SJCRH30 (cell line): ENCODE measurements around the gene MAPT. TPM values are rescaled to one million over a fixed set of nuclear protein-coding genes. Genes with fewer than 3 reads are reported as not detected.

Experiments used
- DNase-seq, 2 experiments: peaks; one replicate each; pipeline ENCODE4 v3.0.0-alpha.2; 2015 to 2020
- H3K27ac ChIP-seq: fragments of 250-450 bp; sonication (Bioruptor Pico); 2 replicates; pipeline ENCODE4 v1.5.1; 2020; ENCODE audit warnings: mild to moderate bottlenecking, moderate library complexity
- H3K27me3 ChIP-seq: fragments of 250-450 bp; sonication (Bioruptor Pico); 2 replicates; pipeline ENCODE4 v1.5.1; 2020; ENCODE audit warnings: mild to moderate bottlenecking, moderate library complexity
- H3K36me3 ChIP-seq: fragments of 250-450 bp; sonication (Bioruptor Pico); 2 replicates; pipeline ENCODE4 v1.5.1; 2020; ENCODE audit warnings: mild to moderate bottlenecking, moderate library complexity
- H3K4me1 ChIP-seq: fragments of 250-450 bp; sonication (Bioruptor Pico); 2 replicates; pipeline ENCODE4 v1.5.1; 2020; ENCODE audit warnings: mild to moderate bottlenecking, moderate library complexity
- H3K4me3 ChIP-seq: fragments of 250-450 bp; sonication (Bioruptor Pico); 2 replicates; pipeline ENCODE4 v1.5.1; 2020; ENCODE audit warnings: mild to moderate bottlenecking, moderate library complexity
- H3K9me3 ChIP-seq: fragments of 250-450 bp; sonication (Bioruptor Pico); replicated peaks from 2 replicates; pipeline ENCODE4 v1.5.1; 2020; ENCODE audit warnings: mild to moderate bottlenecking, moderate library complexity
- total RNA-seq: library from RNA; depleted of rRNA; stranded (reverse); fragments of >200 nt; shearing (Covaris generic); gene quantifications from 2 replicates; pipeline ENCODE4 v1.2.3, GENCODE V29; 2014

The MAPT gene
- total RNA-seq, 1 experiment from 2014 or later = 1.8 TPM

DNA sequence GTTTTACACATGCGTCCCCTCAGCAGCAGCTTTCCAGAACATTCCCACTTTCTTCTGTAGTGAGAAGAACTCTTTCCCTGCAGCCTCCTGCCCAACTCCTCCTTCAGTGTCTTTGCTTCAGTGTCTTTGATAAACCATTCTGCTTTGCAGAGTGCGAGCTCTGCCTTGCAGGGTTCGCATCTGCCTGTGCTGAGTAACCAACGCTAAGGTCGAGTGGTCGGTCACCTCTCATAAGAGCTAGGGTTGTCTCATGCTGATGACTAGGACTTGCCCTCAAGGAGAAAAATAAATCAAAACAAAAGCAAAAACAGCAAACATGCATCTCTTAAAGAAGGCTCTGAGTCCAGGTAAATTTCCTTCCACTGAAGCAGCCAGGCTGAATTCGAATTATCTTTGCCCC, 22.7 kb downstream of the MAPT start:
- Histone ChIP-seq H3K4me1 (no peaks in the 10 kb centered on the region), H3K36me3 (no peaks in the 10 kb centered on the region), H3K4me3 (no peak overlapping the region), H3K9me3 (peaks cover 8% of the 10 kb centered on the region; the same call in 1 of the 2 replicates), H3K27ac (no peak overlapping the region), H3K27me3 (no peaks in the 10 kb centered on the region)
- no peak for DNase-seq

DNA sequence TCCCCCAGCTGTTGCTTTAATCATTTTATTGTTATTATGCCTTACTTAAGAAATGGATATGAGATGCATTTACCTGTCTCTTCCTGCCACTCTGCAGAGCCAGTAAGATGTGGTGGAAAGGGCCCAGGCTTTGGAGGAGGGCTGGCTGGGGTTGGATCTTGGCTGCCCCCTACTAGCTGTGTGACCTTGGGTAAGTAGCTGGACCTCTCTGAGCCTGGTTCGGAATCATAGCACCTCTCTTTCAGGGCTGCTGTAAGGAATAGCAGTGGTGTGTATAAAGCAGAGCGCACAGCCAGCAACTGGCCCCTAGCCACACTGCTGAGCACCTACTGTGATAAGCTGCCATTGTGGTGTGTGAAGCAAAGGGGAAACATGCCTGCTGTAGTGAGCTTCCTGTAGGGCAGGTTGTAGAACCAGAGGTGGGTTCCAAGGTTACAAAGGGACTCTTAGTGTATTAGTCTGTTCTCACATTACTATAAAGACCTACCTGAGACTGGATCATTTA, 23.9 kb downstream of the MAPT start:
- Histone ChIP-seq H3K9me3 (no peaks in the 10 kb centered on the region), H3K27ac (no peak overlapping the region), H3K27me3 (no peaks in the 10 kb centered on the region), H3K36me3 (no peaks in the 10 kb centered on the region), H3K4me3 (no peak overlapping the region), H3K4me1 (no peaks in the 10 kb centered on the region)
- no peak for DNase-seq

GRCh38 chr17:45919136-45919535, 24.8 kb downstream of the MAPT start:
- no peak overlapping the region for H3K4me3 ChIP-seq
- no peaks in the 10 kb centered on the region for H3K9me3 ChIP-seq
- H3K27me3 ChIP-seq = no peaks in the 10 kb centered on the region
- no peaks in the 10 kb centered on the region for H3K4me1 ChIP-seq
- no peak overlapping the region for H3K27ac ChIP-seq
- H3K36me3 ChIP-seq = no peaks in the 10 kb centered on the region
- DNase-seq = no peak

DNA sequence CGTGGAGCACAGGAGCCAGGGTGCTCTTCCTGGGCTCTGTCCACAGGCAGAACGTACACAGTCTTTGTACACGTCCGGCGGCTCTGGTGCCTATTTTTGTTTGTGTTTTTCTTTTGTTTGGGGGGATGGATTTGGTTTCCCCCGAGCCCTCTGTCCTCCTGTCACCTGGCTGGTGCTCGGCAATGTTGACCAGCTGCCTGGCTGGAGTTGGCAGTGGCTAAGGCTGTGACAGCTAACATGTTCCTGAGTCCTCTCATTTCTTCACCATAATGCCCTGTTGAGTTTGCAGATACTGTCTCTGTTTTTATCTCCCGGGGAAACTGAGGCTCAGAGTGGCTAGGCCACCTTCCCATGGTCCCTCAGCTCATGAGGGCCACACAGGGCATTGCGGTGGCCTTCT, 25.7 kb downstream of the MAPT start:
- H3K27me3 ChIP-seq = no peaks in the 10 kb centered on the region
- no peak for DNase-seq
- no peak overlapping the region for H3K4me3 ChIP-seq
- H3K9me3 ChIP-seq = no peaks in the 10 kb centered on the region
- H3K4me1 ChIP-seq = no peaks in the 10 kb centered on the region
- H3K36me3 ChIP-seq = no peaks in the 10 kb centered on the region
- no peak overlapping the region for H3K27ac ChIP-seq

- Histone ChIP-seq H3K36me3 (no peaks in the 10 kb centered on the region), H3K9me3 (peaks cover 6% of the 10 kb centered on the region; the same call in 1 of the 2 replicates), H3K4me3 (no peak overlapping the region), H3K4me1 (no peaks in the 10 kb centered on the region), H3K27me3 (no peaks in the 10 kb centered on the region), H3K27ac (no peak overlapping the region)
- no peak for DNase-seq
These were observed 29.3 kb downstream of the MAPT start for GRCh38 chr17:45923511-45924268.

GRCh38 chr17:45924332-45924820, 30.0 kb downstream of the MAPT start:
- Histone ChIP-seq H3K27ac (no peak overlapping the region), H3K4me3 (no peak overlapping the region), H3K4me1 (no peaks in the 10 kb centered on the region), H3K27me3 (no peaks in the 10 kb centered on the region), H3K9me3 (peaks cover 6% of the 10 kb centered on the region; the same call in 1 of the 2 replicates), H3K36me3 (no peaks in the 10 kb centered on the region)
- DNase-seq = no peak

GRCh38 chr17:45925311-45925710, 31.0 kb downstream of the MAPT start:
- H3K4me3 ChIP-seq = no peak overlapping the region
- H3K4me1 ChIP-seq = no peaks in the 10 kb centered on the region
- no peaks in the 10 kb centered on the region for H3K27me3 ChIP-seq
- H3K27ac ChIP-seq = no peak overlapping the region
- H3K9me3 ChIP-seq = peaks cover 6% of the 10 kb centered on the region; the same call in 1 of the 2 replicates
- no peaks in the 10 kb centered on the region for H3K36me3 ChIP-seq
- DNase-seq = no peak

DNA sequence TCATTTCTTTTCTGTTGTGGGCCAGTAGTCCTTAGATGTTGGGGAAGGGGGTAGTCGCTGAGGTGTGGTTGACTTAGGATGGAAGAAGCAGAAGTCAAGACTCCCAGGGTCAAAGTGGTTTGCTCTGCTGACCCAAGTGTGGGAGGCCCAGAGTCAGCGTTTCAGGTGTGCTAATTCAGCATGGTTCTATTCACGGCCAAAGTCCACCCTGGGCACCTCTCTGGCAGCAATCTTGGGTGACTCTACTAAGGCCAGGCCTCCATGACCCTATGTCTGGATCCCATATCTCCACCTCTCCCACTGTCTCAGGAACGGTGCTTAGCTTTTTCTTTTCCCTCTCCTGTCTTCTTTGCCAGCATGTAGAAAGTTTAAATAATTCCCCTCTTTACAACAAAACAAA, 32.9 kb downstream of the MAPT start:
- H3K27ac ChIP-seq = no peak overlapping the region
- no peak for DNase-seq
- H3K4me1 ChIP-seq = no peaks in the 10 kb centered on the region
- no peak overlapping the region for H3K4me3 ChIP-seq
- H3K36me3 ChIP-seq = no peaks in the 10 kb centered on the region
- peaks cover 6% of the 10 kb centered on the region; the same call in 1 of the 2 replicates for H3K9me3 ChIP-seq
- H3K27me3 ChIP-seq = no peaks in the 10 kb centered on the region

DNA sequence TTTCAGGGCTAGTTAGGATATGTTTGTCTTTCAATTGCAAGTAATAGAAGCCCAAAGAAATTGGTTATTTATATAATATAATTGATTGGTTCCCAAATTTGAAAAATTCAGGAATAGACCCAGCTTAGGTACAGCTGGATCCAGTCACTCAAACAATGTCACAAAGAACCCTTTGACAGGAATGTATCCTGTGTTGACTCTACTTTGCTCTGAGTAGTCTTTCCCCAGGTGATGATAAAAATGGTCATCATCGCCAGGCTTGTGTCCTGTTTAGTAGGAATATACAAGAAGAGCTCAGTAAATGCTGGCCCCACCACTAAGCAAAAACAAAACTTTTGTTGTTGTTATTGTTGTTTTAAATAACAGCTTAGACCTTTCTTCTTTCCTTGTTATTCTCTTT, 35.0 kb downstream of the MAPT start:
- Histone ChIP-seq H3K36me3 (no peaks in the 10 kb centered on the region), H3K4me3 (no peak overlapping the region), H3K27ac (no peak overlapping the region), H3K9me3 (peaks cover 6% of the 10 kb centered on the region; the same call in 1 of the 2 replicates), H3K27me3 (no peaks in the 10 kb centered on the region), H3K4me1 (no peaks in the 10 kb centered on the region)
- DNase-seq = no peak

DNA sequence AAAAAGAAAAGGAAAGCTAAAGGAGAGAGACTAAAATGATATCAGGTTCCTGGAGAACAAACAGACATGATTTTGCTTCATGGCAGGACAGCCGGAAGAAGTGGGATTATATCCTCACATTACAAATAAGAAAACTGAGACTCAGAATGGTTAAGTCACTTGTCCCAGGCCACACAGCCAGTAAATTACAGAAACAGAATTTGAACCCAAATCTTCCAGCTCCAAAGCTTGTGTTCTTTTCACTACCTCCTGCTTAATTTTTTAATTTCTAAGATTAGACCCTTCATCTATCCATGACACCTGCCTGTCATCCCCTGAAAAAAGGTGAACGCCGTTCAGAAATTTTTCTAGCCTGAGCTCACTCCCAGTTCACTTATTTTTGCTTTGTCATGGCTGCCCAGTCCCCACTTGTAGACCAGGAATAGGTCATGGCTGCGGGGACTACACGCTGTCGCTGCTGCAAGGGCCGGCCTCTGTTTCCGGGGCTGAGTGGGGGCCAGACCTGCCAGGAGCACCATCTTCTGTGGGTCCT, 36.1 kb downstream of the MAPT start:
- Histone ChIP-seq H3K36me3 (no peaks in the 10 kb centered on the region), H3K27me3 (no peaks in the 10 kb centered on the region), H3K4me1 (no peaks in the 10 kb centered on the region), H3K9me3 (peaks cover 6% of the 10 kb centered on the region; the same call in 1 of the 2 replicates), H3K4me3 (no peak overlapping the region), H3K27ac (no peak overlapping the region)
- no peak for DNase-seq

DNA sequence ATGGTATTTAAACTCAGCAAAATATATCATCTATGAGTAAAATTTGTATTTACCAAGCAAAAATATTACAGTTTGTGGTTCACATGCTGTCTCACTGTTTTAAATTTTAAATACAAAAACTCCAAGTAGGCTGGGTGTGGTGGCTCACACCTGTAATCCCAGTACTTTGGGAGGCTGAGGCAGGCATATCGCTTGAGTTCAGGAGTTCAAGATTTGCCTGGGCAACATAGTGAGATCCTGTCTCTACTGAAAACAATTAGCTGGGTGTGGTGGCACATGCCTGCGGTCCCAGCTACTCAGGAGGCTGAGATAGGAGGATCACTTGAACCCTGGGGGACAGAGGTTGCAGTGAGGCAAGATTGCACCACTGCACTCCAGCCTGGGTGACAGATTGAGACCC, 37.3 kb downstream of the MAPT start:
- no peak overlapping the region for H3K27ac ChIP-seq
- H3K4me1 ChIP-seq = no peaks in the 10 kb centered on the region
- peaks cover 6% of the 10 kb centered on the region; the same call in 1 of the 2 replicates for H3K9me3 ChIP-seq
- H3K36me3 ChIP-seq = no peaks in the 10 kb centered on the region
- no peak overlapping the region for H3K4me3 ChIP-seq
- no peak for DNase-seq
- H3K27me3 ChIP-seq = no peaks in the 10 kb centered on the region

GRCh38 chr17:45934044-45934979, 40.0 kb downstream of the MAPT start:
- H3K4me3 ChIP-seq = no peak overlapping the region
- no peaks in the 10 kb centered on the region for H3K9me3 ChIP-seq
- H3K27ac ChIP-seq = no peak overlapping the region
- no peaks in the 10 kb centered on the region for H3K36me3 ChIP-seq
- no peak for DNase-seq
- H3K4me1 ChIP-seq = no peaks in the 10 kb centered on the region
- H3K27me3 ChIP-seq = no peaks in the 10 kb centered on the region

- H3K27me3 ChIP-seq = no peaks in the 10 kb centered on the region
- H3K9me3 ChIP-seq = no peaks in the 10 kb centered on the region
- no peaks in the 10 kb centered on the region for H3K4me1 ChIP-seq
- no peak for DNase-seq
- H3K27ac ChIP-seq = no peak overlapping the region
- no peaks in the 10 kb centered on the region for H3K36me3 ChIP-seq
- H3K4me3 ChIP-seq = no peak overlapping the region
These were observed 40.9 kb downstream of the MAPT start for GRCh38 chr17:45935197-45935709.

DNA sequence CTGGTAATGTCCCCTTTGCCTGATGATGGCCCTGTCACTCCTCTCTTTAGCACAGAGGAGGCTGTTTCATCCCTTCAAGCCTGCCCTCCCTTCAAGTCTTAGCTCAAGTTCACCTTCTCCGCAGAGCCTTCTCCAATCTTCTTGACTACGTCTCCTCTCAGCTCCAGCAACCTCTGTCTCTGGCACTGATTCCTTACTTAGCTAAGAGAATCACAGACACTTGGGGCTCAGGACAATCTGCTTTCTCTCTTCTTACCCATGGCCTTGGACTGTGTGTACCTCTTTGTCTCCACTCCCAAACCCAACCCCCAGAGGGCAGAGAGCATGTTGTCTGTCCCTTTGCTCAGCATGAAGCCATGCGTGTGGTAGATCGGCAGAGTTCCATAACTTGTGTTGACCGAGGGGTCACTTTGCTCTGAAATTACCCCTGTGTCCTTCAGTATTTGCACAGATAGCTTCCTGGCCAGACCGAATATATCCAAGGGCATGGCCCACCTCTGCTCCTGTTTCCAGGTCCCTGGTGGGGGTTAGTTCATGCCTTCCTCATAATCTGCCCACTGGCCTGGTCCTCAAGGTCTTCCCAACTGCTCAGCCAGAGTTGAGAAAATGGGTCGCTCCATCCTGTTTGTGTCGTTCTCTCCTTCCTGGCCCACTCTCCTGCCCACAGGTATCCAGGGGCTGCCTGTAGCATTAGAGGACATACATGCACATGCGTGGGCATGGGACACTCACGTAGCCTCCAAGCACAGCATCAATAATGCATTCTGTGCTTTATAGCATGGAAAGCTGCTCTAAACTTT, 41.6 kb downstream of the MAPT start:
- no peaks in the 10 kb centered on the region for H3K27me3 ChIP-seq
- DNase-seq = no peak

More for the DNA sequence above, 41.6 kb downstream of the MAPT start:
- Histone ChIP-seq H3K36me3 (no peaks in the 10 kb centered on the region), H3K9me3 (no peaks in the 10 kb centered on the region), H3K4me3 (no peak overlapping the region), H3K27ac (no peak overlapping the region), H3K4me1 (no peaks in the 10 kb centered on the region)
